Sigmoid colon (tissue), 7 donors: ENCODE data around the gene TEX52. TPM values are rescaled to one million over a fixed set of nuclear protein-coding genes. Genes with fewer than 3 reads are reported as not detected.

Experiments
- DNase-seq: peaks from one replicate; pipeline ENCODE4 v3.0.0-alpha.2; 2019
- H3K27ac ChIP-seq, 4 donors: fragments of 200-600 bp; sonication (generic); one replicate each; pipeline ENCODE4 v1.5.1; 2016 to 2019; ENCODE audit warnings: mild to moderate bottlenecking in 1 of 4
- H3K27me3 ChIP-seq, 3 donors: fragments of 200-600 bp; sonication (generic); one replicate each; pipeline ENCODE4 v1.5.1; 2019; ENCODE audit warnings: mild to moderate bottlenecking in 1 of 3
- H3K36me3 ChIP-seq, 4 donors: fragments of 200-600 bp; sonication (generic); one replicate each; pipeline ENCODE4 v1.5.1; 2016 to 2019
- H3K4me1 ChIP-seq, 4 donors: fragments of 200-600 bp; sonication (generic); one replicate each; pipeline ENCODE4 v1.5.1; 2017 to 2019
- H3K4me3 ChIP-seq, 4 donors: fragments of 200-600 bp; sonication (generic); one replicate each; pipeline ENCODE4 v1.5.1; 2017 to 2019; ENCODE audit warnings: mild to moderate bottlenecking in 2 of 4, moderate library complexity in 1 of 4
- H3K9me3 ChIP-seq, 4 donors: fragments of 200-600 bp in 3 of 4; sonication (generic) in 3 of 4; one replicate each; pipeline versions ENCODE4 v1.5.1 to v1.6.1; 2013 to 2019
- CTCF ChIP-seq, 4 experiments: fragments of 450-650 bp in 3 of 4; fragments of 200-600 bp in 1 of 4; IDR thresholded peaks; one replicate each; pipeline ENCODE4 v1.5.1; 2016 to 2019; ENCODE audit warnings: antibody characterized with exemption in 4 of 4, mild to moderate bottlenecking in 3 of 4, moderate library complexity in 2 of 4
- EP300 ChIP-seq, 4 donors: sonication (generic); formaldehyde crosslinking; IDR thresholded peaks; one replicate each; pipeline ENCODE4 v1.6.1; 2017; ENCODE audit warnings: antibody characterized with exemption in 4 of 4
- POLR2A ChIP-seq, 2 donors: fragments of 450-650 bp; IDR thresholded peaks; one replicate each; pipeline ENCODE4 v1.6.1; 2016; ENCODE audit warnings: antibody characterized with exemption in 2 of 2, mild to moderate bottlenecking in 2 of 2, moderate library complexity in 2 of 2
- POLR2AphosphoS5 ChIP-seq, 4 donors: sonication (generic); formaldehyde crosslinking; IDR thresholded peaks; one replicate each; pipeline ENCODE4 v1.6.1; 2017; ENCODE audit warnings: antibody characterized with exemption in 4 of 4
- WGBS, 2 donors: extraction: QIAGEN DNeasy Blood & Tissue Kit; methylation state at CpG; one replicate each; pipeline ENCODE4 v1.1.7; 2013; 5-methylcytosine and 5-hydroxymethylcytosine counted together
- intact Hi-C: fragments of 100-400 bp; cut with DNase I; formaldehyde crosslinking; loops from one replicate; pipeline ENCODE4 v1.15.1; 2023
- polyA plus RNA-seq, 3 donors: library from polyadenylated mRNA; stranded (reverse); fragments of 200-250 nt; gene quantifications; one replicate each; pipeline ENCODE4 v1.2.3, GENCODE V29; 2013
- total RNA-seq, 4 donors: library from RNA; depleted of rRNA; stranded (reverse); fragments of >200 nt; gene quantifications; one replicate each; pipeline ENCODE4 v1.1.0, GENCODE V29; 2016
- donor health status: healthy with polysubstance abuse.
- donor health status: Bipolar disorder and iron deficiency.
- donor health status: healthy.

TEX52 gene
- total and polyA plus RNA-seq, 7 donors = not detected

- Histone ChIP-seq H3K4me3 (no peak overlapping the region), H3K4me1 (peaks cover 0 to 54% (median 46%) of the 10 kb centered on the region in 4 donors), H3K36me3 (no peaks in the 10 kb centered on the region), H3K9me3 (no peaks in the 10 kb centered on the region), H3K27me3 (no peaks in the 10 kb centered on the region), H3K27ac (peak overlapping the region in 2 of 4 donors; percentile 93 to 100)
- TF ChIP-seq EP300 (IDR thresholded peaks at IDR 0.05) = no peak
- no peak for TF ChIP-seq POLR2A (IDR thresholded peaks at IDR 0.05)
- TF ChIP-seq POLR2AphosphoS5 (IDR thresholded peaks at IDR 0.05) = no peak
- no peak for TF ChIP-seq CTCF (IDR thresholded peaks at IDR 0.05)
- WGBS, 2 donors = 79 to 87% methylated on average over 2 of the region's 2 CpGs
- DNase-seq = no peak
- intact Hi-C loops = no loop called here
Measured at GRCh38 chr12:2895511-2895910, 38.7 kb upstream of the TEX52 start.

- peak overlapping the region; percentile 1 to 100 (median 61) for H3K27ac ChIP-seq
- H3K9me3 ChIP-seq = no peaks in the 10 kb centered on the region
- peaks cover 0 to 57% (median 48%) of the 10 kb centered on the region in 4 donors for H3K4me1 ChIP-seq
- intact Hi-C loops = no loop called here
- TF ChIP-seq POLR2AphosphoS5 (IDR thresholded peaks at IDR 0.05) (no peak), POLR2A (IDR thresholded peaks at IDR 0.05) (no peak), EP300 (IDR thresholded peaks at IDR 0.05) (no peak), CTCF (IDR thresholded peaks at IDR 0.05) (no peak)
- DNase-seq = peak; percentile 28
- H3K27me3 ChIP-seq = no peaks in the 10 kb centered on the region
- no peak overlapping the region for H3K4me3 ChIP-seq
- H3K36me3 ChIP-seq = no peaks in the 10 kb centered on the region
- 86 to 89% methylated on average over 2 of the region's 2 CpGs for WGBS, 2 donors
Measured at GRCh38 chr12:2895051-2895451, 38.2 kb upstream of the TEX52 start.

GRCh38 chr12:2893007-2893406 is 36.2 kb upstream of the TEX52 start:
- Histone ChIP-seq H3K9me3 (no peaks in the 10 kb centered on the region), H3K27me3 (no peaks in the 10 kb centered on the region), H3K4me1 (peaks cover 0 to 59% (median 52%) of the 10 kb centered on the region in 4 donors), H3K4me3 (peak overlapping the region in 1 of 4 donors; percentile 14), H3K36me3 (no peaks in the 10 kb centered on the region), H3K27ac (peak overlapping the region; percentile 87 to 100 (median 94))
- no peak for TF ChIP-seq POLR2A (IDR thresholded peaks at IDR 0.05)
- no peak for TF ChIP-seq CTCF (IDR thresholded peaks at IDR 0.05)
- TF ChIP-seq POLR2AphosphoS5 (IDR thresholded peaks at IDR 0.05) = peak in 3 of 4 donors; percentile 20 to 83 (median 66)
- peak; percentile 73 for DNase-seq
- WGBS, 2 donors = 89 to 92% methylated on average over 8 of the region's 8 CpGs
- intact Hi-C loops = loop anchor here (5.0 kb wide), 1 partner anchor 81 kb away; the partner anchor contains the start of gene ITFG2

- Histone ChIP-seq H3K9me3 (no peaks in the 10 kb centered on the region), H3K36me3 (no peaks in the 10 kb centered on the region), H3K27me3 (no peaks in the 10 kb centered on the region), H3K27ac (peak overlapping the region; percentile 87 to 100 (median 94)), H3K4me1 (peaks cover 0 to 59% (median 52%) of the 10 kb centered on the region in 4 donors), H3K4me3 (peak overlapping the region in 3 of 4 donors; percentile 60 to 96 (median 63))
- TF ChIP-seq EP300 (IDR thresholded peaks at IDR 0.05) (no peak), POLR2A (IDR thresholded peaks at IDR 0.05) (no peak), POLR2AphosphoS5 (IDR thresholded peaks at IDR 0.05) (no peak), CTCF (IDR thresholded peaks at IDR 0.05) (no peak)
- intact Hi-C loops = loop anchor here (5.0 kb wide), 1 partner anchor 80 kb away; the partner anchor contains the start of gene ITFG2
- no peak for DNase-seq
- 82 to 86% methylated on average over 12 of the region's 12 CpGs for WGBS, 2 donors
Measured at GRCh38 chr12:2892246-2892645, 35.4 kb upstream of the TEX52 start.
